Stimulated activated CD4-positive, alpha-beta T cell treated with anti-CD3 and anti-CD28 coated beads, TNF-alpha, amount 100 ng/mL, for 24 hours (primary cell): ENCODE data around the gene HAPLN3.
A peak's percentile ranks its signal among the peaks of the same experiment; 100 is the strongest.
"Not testable (repeated sequence)": the region's sequence is repeated elsewhere in the genome, so short reads cannot be mapped to it uniquely, and the experiment has no call there.

Experiments used
- DNase-seq, 3 experiments: peaks; one replicate each; pipeline ENCODE4 v3.0.0-alpha.2; 2020; ENCODE audit warnings: low read depth in 3 of 3

The HAPLN3 gene

GRCh38 chr15:88894819-88895767, at the start of gene HAPLN3:
Gene HAPLN3 (minus strand): TSS chr15:88895544. CDS start chr15:88887298, 8,246 bp downstream.
- peak; percentile 39 to 70 (median 42) for DNase-seq

GRCh38 chr15:88940110-88940675, 44.8 kb upstream of the HAPLN3 start:
- DNase-seq, result no peak

- DNase-seq, result no peak
These were observed 44.1 kb upstream of the HAPLN3 start for GRCh38 chr15:88939486-88939806.

GRCh38 chr15:88938802-88939485, 43.6 kb upstream of the HAPLN3 start:
- no peak for DNase-seq

GRCh38 chr15:88934449-88934848, 39.1 kb upstream of the HAPLN3 start:
- not testable (repeated sequence) for DNase-seq

GRCh38 chr15:88932875-88933330, 37.6 kb upstream of the HAPLN3 start:
- DNase-seq, result no peak

GRCh38 chr15:88932271-88932874, 37.0 kb upstream of the HAPLN3 start:
- DNase-seq, result no peak

- no peak for DNase-seq
These were observed 35.2 kb upstream of the HAPLN3 start for GRCh38 chr15:88930579-88930978.

- DNase-seq, result not testable (repeated sequence)
These were observed 34.2 kb upstream of the HAPLN3 start for GRCh38 chr15:88929358-88930098.

GRCh38 chr15:88928192-88928591, 32.8 kb upstream of the HAPLN3 start:
- not testable (repeated sequence) for DNase-seq

- not testable (repeated sequence) for DNase-seq
These were observed 30.3 kb upstream of the HAPLN3 start for GRCh38 chr15:88925648-88926047.

GRCh38 chr15:88920892-88921435, 25.6 kb upstream of the HAPLN3 start:
- DNase-seq, result peak in 1 of 3 experiments; percentile 29

- DNase-seq, result no peak
These were observed 25.0 kb upstream of the HAPLN3 start for GRCh38 chr15:88920186-88920891.

- DNase-seq, result peak in 2 of 3 experiments; percentile 23 to 45
These were observed 23.4 kb upstream of the HAPLN3 start for GRCh38 chr15:88918738-88919137.

- DNase-seq, result no peak
These were observed 22.4 kb upstream of the HAPLN3 start for GRCh38 chr15:88917760-88918159.

GRCh38 chr15:88915354-88915753, 20.0 kb upstream of the HAPLN3 start:
- DNase-seq, result no peak

GRCh38 chr15:88913850-88914169, 18.5 kb upstream of the HAPLN3 start:
- DNase-seq, result no peak

GRCh38 chr15:88913017-88913849, 17.9 kb upstream of the HAPLN3 start, which contains the start of gene MFGE8:
Gene MFGE8 (minus strand): TSS chr15:88913379. CDS start chr15:88913319, 60 bp downstream.
- DNase-seq, result peak in 2 of 3 experiments; percentile 45 to 71

GRCh38 chr15:88912500-88912921, 17.2 kb upstream of the HAPLN3 start:
- no peak for DNase-seq
